K562 (cell line): ENCODE data around the gene MBOAT2. TPM values are rescaled to one million over a fixed set of nuclear protein-coding genes. Genes with fewer than 3 reads are reported as not detected.
A peak's percentile ranks its signal among the peaks of the same experiment; 100 is the strongest.

Experiments used
- ARID1B ChIP-seq: fragments of 450-650 bp; IDR thresholded peaks from 2 replicates; pipeline ENCODE4 v1.6.1; 2016; ENCODE audit warnings: antibody characterized with exemption, mild to moderate bottlenecking, inconsistent platforms
- BCOR ChIP-seq: fragments of 450-650 bp; IDR thresholded peaks from 2 replicates; pipeline ENCODE4 v1.6.1; 2016
- CBX3 ChIP-seq, 2 experiments: IDR thresholded peaks; 1 replicate in 1 of 2; 2 replicates in 1 of 2; pipeline ENCODE4 v1.6.1; 2012; ENCODE audit warnings: inconsistent platforms in 2 of 2, low read length in 2 of 2, borderline replicate concordance in 1 of 2, control low read depth in 1 of 2
- CEBPB ChIP-seq: fragments of 450-650 bp; IDR thresholded peaks from 2 replicates; pipeline ENCODE4 v1.6.1; 2016; ENCODE audit warnings: missing genetic modification characterization, missing compliant biosample characterization
- CREB3L1 ChIP-seq: fragments of 450-650 bp; IDR thresholded peaks from 2 replicates; pipeline ENCODE4 v1.6.1; 2014; ENCODE audit warnings: low read depth, mild to moderate bottlenecking, moderate library complexity, borderline replicate concordance
- GTF2A2 ChIP-seq: IDR thresholded peaks from 2 replicates; pipeline ENCODE4 v1.6.1; 2016; ENCODE audit warnings: mild to moderate bottlenecking, missing genetic modification characterization, missing compliant biosample characterization
- HDAC1 ChIP-seq, 2 experiments: fragments of 450-650 bp; IDR thresholded peaks; 2 replicates each; pipeline ENCODE4 v1.6.1; 2016 to 2017; ENCODE audit warnings: inconsistent platforms in 1 of 2, mild to moderate bottlenecking in 1 of 2, moderate library complexity in 1 of 2
- MNT ChIP-seq, 2 experiments: fragments of 450-650 bp; conservative IDR thresholded peaks; 2 replicates each; pipeline ENCODE4 v1.6.1; 2017; ENCODE audit warnings: mild to moderate bottlenecking in 2 of 2, moderate library complexity in 2 of 2
- NCOA6 ChIP-seq: fragments of 450-650 bp; IDR thresholded peaks from 2 replicates; pipeline ENCODE4 v1.6.1; 2017; ENCODE audit warnings: mild to moderate bottlenecking
- NFE2L1 ChIP-seq: fragments of 450-650 bp; IDR thresholded peaks from 2 replicates; pipeline ENCODE4 v1.6.1; 2016; ENCODE audit warnings: missing genetic modification characterization, low read depth, mild to moderate bottlenecking, missing compliant biosample characterization, moderate library complexity, borderline replicate concordance
- NR2C1 ChIP-seq, 2 experiments: fragments of 450-650 bp; IDR thresholded peaks; 2 replicates each; pipeline ENCODE4 v1.6.1; 2017; ENCODE audit warnings: mild to moderate bottlenecking in 2 of 2, antibody characterized with exemption in 1 of 2, inconsistent platforms in 1 of 2, missing compliant biosample characterization in 1 of 2, missing genetic modification characterization in 1 of 2
- NRF1 ChIP-seq, 2 experiments: fragments of 450-650 bp; IDR thresholded peaks in 1 of 2; conservative IDR thresholded peaks in 1 of 2; 2 replicates each; pipeline ENCODE4 v1.6.1; 2014; ENCODE audit warnings: mild to moderate bottlenecking in 2 of 2
- RCOR1 ChIP-seq, 2 experiments: IDR thresholded peaks; 2 replicates each; pipeline ENCODE4 v1.6.1; 2012; ENCODE audit warnings: low read depth in 2 of 2, low read length in 2 of 2, borderline replicate concordance in 1 of 2, improper control_type of control experiment in 1 of 2
- SMARCE1 ChIP-seq: fragments of 450-650 bp; IDR thresholded peaks from 2 replicates; pipeline ENCODE4 v1.7.1; 2016; ENCODE audit warnings: mild to moderate bottlenecking
- TAL1 ChIP-seq: fragments of 450-650 bp; IDR thresholded peaks from 2 replicates; pipeline ENCODE4 v1.6.1; 2016; ENCODE audit warnings: mild to moderate bottlenecking
- TOE1 ChIP-seq, 2 experiments: fragments of 450-650 bp in 1 of 2; sonication (generic) in 1 of 2; formaldehyde crosslinking in 1 of 2; IDR thresholded peaks; 2 replicates each; pipeline versions ENCODE4 v1.7.1 to v1.8.0; 2016 to 2022; ENCODE audit warnings: borderline replicate concordance in 2 of 2, mild to moderate bottlenecking in 2 of 2, antibody characterized with exemption in 1 of 2, inconsistent platforms in 1 of 2, low read depth in 1 of 2, missing genetic modification reagents in 1 of 2, moderate library complexity in 1 of 2
- XRCC3 ChIP-seq: fragments of 450-650 bp; IDR thresholded peaks from 2 replicates; pipeline ENCODE4 v1.6.1; 2017; ENCODE audit warnings: mild to moderate bottlenecking, moderate library complexity
- ZNF766 ChIP-seq: fragments of 200-800 bp; sonication (Bioruptor generic); conservative IDR thresholded peaks from 2 replicates; pipeline ENCODE4 v1.6.1; 2016; ENCODE audit warnings: missing genetic modification characterization, missing compliant biosample characterization
- polyA plus RNA-seq, 8 experiments: library from polyadenylated mRNA; depleted of rRNA in 4 of 8; stranded (reverse) in 5 of 8; unstranded in 3 of 8; fragments of >200 nt; fragmentation: Nextera tagmentation in 2 of 8; fragmentation: Illumina TruSeq in 1 of 8; extraction: Ambion mirVana in 2 of 8; extraction: Trizol in 1 of 8; gene quantifications; 2 replicates each; pipeline versions ENCODE4 v1.2.1 to v1.2.3, GENCODE V29; 2011 to 2014; ENCODE audit warnings: inconsistent platforms in 1 of 8, missing spikeins in 1 of 8
- total RNA-seq, 7 experiments: library from RNA; depleted of rRNA in 6 of 7; stranded (reverse); fragments of >200 nt in 6 of 7; fragmentation: Illumina TruSeq in 2 of 7; extraction: Trizol in 2 of 7; gene quantifications; 2 replicates each; pipeline versions ENCODE4 v1.2.1 to v1.2.3, GENCODE V29; 2011 to 2021; ENCODE audit warnings: low replicate concordance in 1 of 7
- TF ChIP-seq, protein P1 (sequence below): fragments of 450-650 bp; IDR thresholded peaks from 2 replicates; pipeline ENCODE4 v1.6.1; 2017; ENCODE audit warnings: antibody characterized with exemption, mild to moderate bottlenecking

The MBOAT2 gene
- total and polyA plus RNA-seq, 9 of the 15 experiments (the other 6 are each of a cell fraction or from before 2014, with no cell fraction given), result 8.4 to 122 (median 27.6) TPM

GRCh38 chr2:8986327-8986976 is 17.0 kb downstream of the MBOAT2 start (continued):
- TF ChIP-seq HDAC1 (IDR thresholded peaks at IDR 0.05) (0 out of 4 replicates have a peak, but pooled peaks of 1 of the 2 experiments have one; percentile 42), TOE1 (IDR thresholded peaks at IDR 0.05; ENCODE audit: borderline replicate concordance) (peak; percentile 95), TOE1 (CRISPR knock-in tag; IDR thresholded peaks at IDR 0.05; ENCODE audit: borderline replicate concordance, low read depth) (no peak), CREB3L1 (peak; percentile 17; the same call in 1 of the 2 replicates), CEBPB (no peak), BCOR (0 out of 2 replicates have a peak, but pooled peaks have one; percentile 7), MNT (conservative IDR thresholded peaks at IDR 0.05) (peak in 1 of 2 experiments; percentile 20; a peak in 1 of 4 replicates), CBX3 (IDR thresholded peaks at IDR 0.05; ENCODE audit: borderline replicate concordance in 1 of 2, low read length in 2 of 2) (0 out of 3 replicates have a peak, but pooled peaks of 1 of the 2 experiments have one; percentile 54), XRCC3 (no peak), SMARCE1 (0 out of 2 replicates have a peak, but pooled peaks have one; percentile 41), ARID1B (peak; percentile 22; the same call in 1 of the 2 replicates), NFE2L1 (tag) (no peak), NR2C1 (IDR thresholded peaks at IDR 0.05) (peak; percentile 50; the same call in 1 of the 2 replicates), NR2C1 (tag; IDR thresholded peaks at IDR 0.05) (0 out of 2 replicates have a peak, but pooled peaks have one; percentile 33), ZNF766 (no peak), RCOR1 (IDR thresholded peaks at IDR 0.05; ENCODE audit: borderline replicate concordance in 1 of 2, low read depth in 2 of 2, low read length in 2 of 2) (peak in 1 of 2 experiments; percentile 11; a peak in 1 of 4 replicates), NRF1 (conservative IDR thresholded peaks at IDR 0.05 in 1 of 2, IDR thresholded peaks at IDR 0.05 in 1 of 2) (peak; percentile 42 to 60), TAL1 (no peak), GTF2A2 (tag) (no peak), NCOA6 (no peak)
- TF ChIP-seq, protein P1, sequence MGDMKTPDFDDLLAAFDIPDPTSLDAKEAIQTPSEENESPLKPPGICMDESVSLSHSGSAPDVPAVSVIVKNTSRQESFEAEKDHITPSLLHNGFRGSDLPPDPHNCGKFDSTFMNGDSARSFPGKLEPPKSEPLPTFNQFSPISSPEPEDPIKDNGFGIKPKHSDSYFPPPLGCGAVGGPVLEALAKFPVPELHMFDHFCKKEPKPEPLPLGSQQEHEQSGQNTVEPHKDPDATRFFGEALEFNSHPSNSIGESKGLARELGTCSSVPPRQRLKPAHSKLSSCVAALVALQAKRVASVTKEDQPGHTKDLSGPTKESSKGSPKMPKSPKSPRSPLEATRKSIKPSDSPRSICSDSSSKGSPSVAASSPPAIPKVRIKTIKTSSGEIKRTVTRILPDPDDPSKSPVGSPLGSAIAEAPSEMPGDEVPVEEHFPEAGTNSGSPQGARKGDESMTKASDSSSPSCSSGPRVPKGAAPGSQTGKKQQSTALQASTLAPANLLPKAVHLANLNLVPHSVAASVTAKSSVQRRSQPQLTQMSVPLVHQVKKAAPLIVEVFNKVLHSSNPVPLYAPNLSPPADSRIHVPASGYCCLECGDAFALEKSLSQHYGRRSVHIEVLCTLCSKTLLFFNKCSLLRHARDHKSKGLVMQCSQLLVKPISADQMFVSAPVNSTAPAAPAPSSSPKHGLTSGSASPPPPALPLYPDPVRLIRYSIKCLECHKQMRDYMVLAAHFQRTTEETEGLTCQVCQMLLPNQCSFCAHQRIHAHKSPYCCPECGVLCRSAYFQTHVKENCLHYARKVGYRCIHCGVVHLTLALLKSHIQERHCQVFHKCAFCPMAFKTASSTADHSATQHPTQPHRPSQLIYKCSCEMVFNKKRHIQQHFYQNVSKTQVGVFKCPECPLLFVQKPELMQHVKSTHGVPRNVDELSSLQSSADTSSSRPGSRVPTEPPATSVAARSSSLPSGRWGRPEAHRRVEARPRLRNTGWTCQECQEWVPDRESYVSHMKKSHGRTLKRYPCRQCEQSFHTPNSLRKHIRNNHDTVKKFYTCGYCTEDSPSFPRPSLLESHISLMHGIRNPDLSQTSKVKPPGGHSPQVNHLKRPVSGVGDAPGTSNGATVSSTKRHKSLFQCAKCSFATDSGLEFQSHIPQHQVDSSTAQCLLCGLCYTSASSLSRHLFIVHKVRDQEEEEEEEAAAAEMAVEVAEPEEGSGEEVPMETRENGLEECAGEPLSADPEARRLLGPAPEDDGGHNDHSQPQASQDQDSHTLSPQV, result 0 out of 2 replicates have a peak, but pooled peaks have one; percentile 58
